HG03103 (cell line): ENCODE data around the gene EDIL3.
"Not testable (repeated sequence)": the region's sequence is repeated elsewhere in the genome, so short reads cannot be mapped to it uniquely, and the experiment has no call there.

ENCODE experiments used
- ATAC-seq: cut with Tn5 transposase; IDR thresholded peaks from one replicate; pipeline ENCODE4 v1.9.1; 2021; ENCODE audit warnings: low read depth; ENCODE audit not compliant: unreplicated experiment

Gene EDIL3

GRCh38 chr5:84304599-84304998 lies 80.1 kb downstream of the EDIL3 start:
- ATAC-seq, result no peak

- no peak for ATAC-seq
These were observed 81.4 kb downstream of the EDIL3 start for GRCh38 chr5:84303315-84303714.

- ATAC-seq, result no peak
These were observed 83.1 kb downstream of the EDIL3 start for GRCh38 chr5:84301535-84301934.

- no peak for ATAC-seq
These were observed 84.7 kb downstream of the EDIL3 start for GRCh38 chr5:84299959-84300358.

GRCh38 chr5:84298628-84299027 lies 86.1 kb downstream of the EDIL3 start:
- ATAC-seq, result no peak

GRCh38 chr5:84297641-84298040 lies 87.0 kb downstream of the EDIL3 start:
- not testable (repeated sequence) for ATAC-seq

GRCh38 chr5:84292788-84293653 lies 91.7 kb downstream of the EDIL3 start:
- ATAC-seq, result no peak

GRCh38 chr5:84292000-84292642 lies 92.6 kb downstream of the EDIL3 start:
- no peak for ATAC-seq

- no peak for ATAC-seq
These were observed 94.0 kb downstream of the EDIL3 start for GRCh38 chr5:84290673-84291072.

- no peak for ATAC-seq
These were observed 94.5 kb downstream of the EDIL3 start for GRCh38 chr5:84290161-84290560.

GRCh38 chr5:84287951-84288350 lies 96.7 kb downstream of the EDIL3 start:
- peak; percentile 83 for ATAC-seq

GRCh38 chr5:84286662-84287061 lies 98.0 kb downstream of the EDIL3 start:
- ATAC-seq, result no peak

GRCh38 chr5:84285641-84286637 lies 98.7 kb downstream of the EDIL3 start:
- ATAC-seq, result no peak

- ATAC-seq, result no peak
These were observed 103.3 kb downstream of the EDIL3 start for GRCh38 chr5:84281383-84281782.

- no peak for ATAC-seq
These were observed 105.4 kb downstream of the EDIL3 start for GRCh38 chr5:84279234-84279633.

GRCh38 chr5:84275609-84276008 lies 109.1 kb downstream of the EDIL3 start:
- ATAC-seq, result no peak

- ATAC-seq, result no peak
These were observed 109.9 kb downstream of the EDIL3 start for GRCh38 chr5:84274585-84275468.

- no peak for ATAC-seq
These were observed 111.2 kb downstream of the EDIL3 start for GRCh38 chr5:84273517-84273883.

GRCh38 chr5:84272771-84273516 lies 111.7 kb downstream of the EDIL3 start:
- ATAC-seq, result no peak
